IMR-90 (cell line): ENCODE results near the gene SLC23A1. TPM values are rescaled to one million over a fixed set of nuclear protein-coding genes. Genes with fewer than 3 reads are reported as not detected.

Experiments used
- ATAC-seq: fragments of 200-7000 bp; cut with Tn5 transposase; 2 replicates; pipeline ENCODE4 v1.9.1; 2020; ENCODE audit warnings: low read depth, mild to moderate bottlenecking, moderate library complexity
- BruUV-seq: library from RNA; stranded (reverse); fragments of 400-500 nt; replicated peaks from 2 replicates; lab custom pipeline; 2021; lab: Mats Ljungman, UMichigan
- CTCF ChIA-PET: fragments of 300-600 bp; formaldehyde crosslinking; extraction: SDS; loops from one replicate; lab custom pipeline; 2021; ENCODE audit warnings: antibody characterized with exemption; lab: Yijun Ruan, JAX
- POLR2A ChIA-PET: fragments of 300-600 bp; sonication (Branson Sonifier 250); formaldehyde crosslinking; loops from one replicate; lab custom pipeline; 2022; ENCODE audit warnings: antibody characterized with exemption; ENCODE audit not compliant: unreplicated experiment; lab: Charles Lee
- DNase-seq: peaks from one replicate; pipeline ENCODE4 v3.0.0; 2013
- H2AFZ ChIP-seq: replicated peaks from 2 replicates; pipeline ENCODE3; 2013; ENCODE audit warnings: low read length, mild to moderate bottlenecking; ENCODE audit not compliant: poor library complexity
- H2AK5ac ChIP-seq: 2 replicates; pipeline ENCODE4 v1.6.1; 2013; ENCODE audit warnings: low read depth, low read length, inconsistent platforms
- H2AK9ac ChIP-seq: replicated peaks from 2 replicates; pipeline ENCODE3; 2013; ENCODE audit warnings: mild to moderate bottlenecking, low read depth, low read length, moderate library complexity; ENCODE audit not compliant: poor library complexity
- H2BK120ac ChIP-seq: 2 replicates; pipeline ENCODE4 v1.6.1; 2013; ENCODE audit warnings: low read depth, low read length, inconsistent platforms
- H2BK15ac ChIP-seq: 3 replicates; pipeline ENCODE4 v1.6.1; 2013; ENCODE audit warnings: low read depth, low read length, inconsistent platforms
- H2BK20ac ChIP-seq: 2 replicates; pipeline ENCODE4 v1.6.1; 2013; ENCODE audit warnings: low read depth, mild to moderate bottlenecking, inconsistent platforms, low read length, moderate library complexity
- H2BK5ac ChIP-seq: 2 replicates; pipeline ENCODE4 v1.6.1; 2013; ENCODE audit warnings: mild to moderate bottlenecking, low read depth, low read length, inconsistent platforms; ENCODE audit not compliant: poor library complexity, severe bottlenecking
- H3K14ac ChIP-seq: replicated peaks from 2 replicates; pipeline ENCODE4 v1.6.1; 2013; ENCODE audit warnings: low read depth, low read length, inconsistent platforms
- H3K18ac ChIP-seq: 2 replicates; pipeline ENCODE4 v1.6.1; 2013; ENCODE audit warnings: low read depth, low read length, control low read depth
- H3K23ac ChIP-seq: 2 replicates; pipeline ENCODE4 v1.6.1; 2013; ENCODE audit warnings: low read depth, low read length, inconsistent platforms
- H3K27ac ChIP-seq: 2 replicates; pipeline ENCODE4 v1.5.1; 2013; ENCODE audit warnings: mild to moderate bottlenecking, control low read depth, low read length; ENCODE audit not compliant: insufficient read depth
- H3K27me3 ChIP-seq: 2 replicates; pipeline ENCODE4 v1.6.1; 2013; ENCODE audit warnings: low read length; ENCODE audit not compliant: control insufficient read depth, insufficient read depth
- H3K36me3 ChIP-seq: 2 replicates; pipeline ENCODE4 v1.6.1; 2013; ENCODE audit warnings: low read length, mixed read lengths; ENCODE audit not compliant: control insufficient read depth, insufficient read depth
- H3K4ac ChIP-seq: 2 replicates; pipeline ENCODE4 v1.6.1; 2013; ENCODE audit warnings: low read depth, low read length, inconsistent platforms
- H3K4me1 ChIP-seq: 2 replicates; pipeline ENCODE4 v1.6.1; 2013; ENCODE audit warnings: low read length, mixed read lengths; ENCODE audit not compliant: control insufficient read depth, insufficient read depth
- H3K4me2 ChIP-seq: 2 replicates; pipeline ENCODE4 v1.6.1; 2013; ENCODE audit warnings: low read depth, mild to moderate bottlenecking, control low read depth, low read length, moderate library complexity
- H3K4me3 ChIP-seq: 2 replicates; pipeline ENCODE4 v1.5.1; 2013; ENCODE audit warnings: low read depth, mild to moderate bottlenecking, control low read depth, low read length, moderate library complexity; ENCODE audit not compliant: insufficient read depth
- H3K56ac ChIP-seq: 2 replicates; pipeline ENCODE4 v1.6.1; 2013; ENCODE audit warnings: low read length, inconsistent platforms; ENCODE audit not compliant: insufficient read depth; ENCODE audit errors: extremely low read depth
- H3K79me1 ChIP-seq, 2 experiments: 2 replicates each; pipeline ENCODE4 v1.6.1; 2013; ENCODE audit warnings: low read length in 2 of 2, inconsistent platforms in 1 of 2, low read depth in 1 of 2
- H3K9ac ChIP-seq: 2 replicates; pipeline ENCODE4 v1.6.1; 2013; ENCODE audit warnings: low read depth, low read length, control low read depth
- H3K9me1 ChIP-seq: 2 replicates; pipeline ENCODE4 v1.6.1; 2013; ENCODE audit warnings: low read length, inconsistent platforms; ENCODE audit not compliant: insufficient read depth
- H3K9me3 ChIP-seq: 2 replicates; pipeline ENCODE4 v1.6.1; 2013; ENCODE audit warnings: low read length; ENCODE audit not compliant: control insufficient read depth, insufficient read depth
- H4K20me1 ChIP-seq: 2 replicates; pipeline ENCODE4 v1.6.1; 2013; ENCODE audit warnings: low read length, inconsistent platforms; ENCODE audit not compliant: insufficient read depth
- H4K5ac ChIP-seq: 2 replicates; pipeline ENCODE4 v1.6.1; 2013; ENCODE audit warnings: mild to moderate bottlenecking, low read depth, low read length, control low read depth
- H4K8ac ChIP-seq, 2 experiments: 2 replicates each; pipeline ENCODE4 v1.6.1; 2013; ENCODE audit warnings: low read depth in 2 of 2, low read length in 2 of 2, control low read depth in 1 of 2, inconsistent platforms in 1 of 2
- H4K91ac ChIP-seq: 2 replicates; pipeline ENCODE4 v1.6.1; 2013; ENCODE audit warnings: low read depth, low read length, inconsistent platforms; ENCODE audit not compliant: insufficient read depth
- CHD1 ChIP-seq: IDR thresholded peaks from 2 replicates; pipeline ENCODE4 v1.6.1; 2012; ENCODE audit warnings: low read depth, low read length, improper control_type of control experiment
- MAFK ChIP-seq: IDR thresholded peaks from 2 replicates; pipeline ENCODE4 v1.6.1; 2012; ENCODE audit warnings: low read depth, low read length, improper control_type of control experiment
- MAZ ChIP-seq: IDR thresholded peaks from 2 replicates; pipeline ENCODE4 v1.6.1; 2012; ENCODE audit warnings: low read depth, mild to moderate bottlenecking, low read length, improper control_type of control experiment, moderate library complexity, borderline replicate concordance
- NFE2L2 ChIP-seq: fragments of 150-350 bp; IDR thresholded peaks from 2 replicates; pipeline ENCODE4 v1.6.1; 2016; ENCODE audit warnings: low read depth, mild to moderate bottlenecking, low read length
- RAD21 ChIP-seq: IDR thresholded peaks from 2 replicates; pipeline ENCODE4 v1.6.1; 2012; ENCODE audit warnings: low read length, improper control_type of control experiment
- RCOR1 ChIP-seq: IDR thresholded peaks from 2 replicates; pipeline ENCODE4 v1.6.1; 2012; ENCODE audit warnings: mild to moderate bottlenecking, low read length, improper control_type of control experiment; ENCODE audit not compliant: insufficient replicate concordance
- SMC3 ChIP-seq: fragments of 150-350 bp; IDR thresholded peaks from 2 replicates; pipeline ENCODE4 v1.6.1; 2016; ENCODE audit warnings: low read depth, mild to moderate bottlenecking, antibody characterized with exemption, low read length, moderate library complexity
- WGBS, 2 experiments: methylation state at CpG; one replicate each; pipeline versions ENCODE4 v1.1.5 to v1.1.7; 2013; ENCODE audit warnings: missing lambda C conversion rate in 2 of 2; ENCODE audit not compliant: insufficient read length in 1 of 2; ENCODE audit errors: extremely low coverage in 2 of 2; 5-methylcytosine and 5-hydroxymethylcytosine counted together
- dilution Hi-C: fragments of 300-500 bp; cut with HindIII; formaldehyde crosslinking; loops from one replicate; pipeline ENCODE4 v1.14.3; 2018; ENCODE audit warnings: low sequenced_read_pairs; ENCODE audit not compliant: unreplicated experiment
- in situ Hi-C: fragments of 300-500 bp; cut with MboI; formaldehyde crosslinking; loops from 3 replicates; pipeline ENCODE4 v1.14.3; 2019; ENCODE audit warnings: low sequenced_read_pairs, inconsistent platforms, mixed read lengths
- intact Hi-C: fragments of 100-400 bp; cut with micrococcal nuclease; formaldehyde crosslinking; loops from 2 replicates; pipeline ENCODE4 v1.10.0; 2022
- polyA plus RNA-seq, 3 experiments: library from polyadenylated mRNA; depleted of rRNA; stranded (reverse); fragments of >200 nt; gene quantifications; 2 replicates each; pipeline ENCODE4 v1.2.3, GENCODE V29; 2012; ENCODE audit warnings: low replicate concordance in 1 of 3
- total RNA-seq: library from RNA; depleted of rRNA; stranded (reverse); fragments of >200 nt; gene quantifications from 2 replicates; pipeline ENCODE4 v1.2.3, GENCODE V29; 2012
- TF ChIP-seq, protein P1 (sequence below): conservative IDR thresholded peaks from 2 replicates; pipeline ENCODE4 v1.5.1; 2012; ENCODE audit warnings: mild to moderate bottlenecking, low read depth, low read length, improper control_type of control experiment

The SLC23A1 gene
- total and polyA plus RNA-seq, 2 of the 4 experiments (the other 2 are of a cell fraction): not detected

DNA sequence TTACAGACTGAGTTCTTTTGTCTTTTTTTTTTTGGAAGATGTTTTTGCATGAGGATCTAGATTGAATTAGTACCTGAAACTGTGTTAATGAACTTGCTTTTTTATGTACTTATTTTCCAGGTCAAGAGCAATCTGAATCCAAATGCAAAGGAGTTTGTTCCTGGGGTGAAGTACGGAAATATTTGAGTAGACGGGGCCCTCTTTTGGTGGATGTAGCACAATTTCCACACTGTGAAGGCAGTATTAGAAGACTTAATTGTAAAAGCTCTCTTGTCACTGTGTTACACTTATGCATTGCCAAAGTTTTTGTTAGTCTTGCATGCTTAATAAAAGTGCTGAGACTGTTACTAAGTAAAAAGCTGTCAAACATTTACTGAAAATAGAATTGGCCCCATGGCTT, 14.5 kb downstream of the SLC23A1 start:
- TF ChIP-seq MAZ: no peak
- no peak for TF ChIP-seq RCOR1
- TF ChIP-seq RAD21: peak; percentile 27; the same call in 1 of the 2 replicates
- TF ChIP-seq MAFK: no peak
- TF ChIP-seq NFE2L2: no peak
- TF ChIP-seq, protein P1, sequence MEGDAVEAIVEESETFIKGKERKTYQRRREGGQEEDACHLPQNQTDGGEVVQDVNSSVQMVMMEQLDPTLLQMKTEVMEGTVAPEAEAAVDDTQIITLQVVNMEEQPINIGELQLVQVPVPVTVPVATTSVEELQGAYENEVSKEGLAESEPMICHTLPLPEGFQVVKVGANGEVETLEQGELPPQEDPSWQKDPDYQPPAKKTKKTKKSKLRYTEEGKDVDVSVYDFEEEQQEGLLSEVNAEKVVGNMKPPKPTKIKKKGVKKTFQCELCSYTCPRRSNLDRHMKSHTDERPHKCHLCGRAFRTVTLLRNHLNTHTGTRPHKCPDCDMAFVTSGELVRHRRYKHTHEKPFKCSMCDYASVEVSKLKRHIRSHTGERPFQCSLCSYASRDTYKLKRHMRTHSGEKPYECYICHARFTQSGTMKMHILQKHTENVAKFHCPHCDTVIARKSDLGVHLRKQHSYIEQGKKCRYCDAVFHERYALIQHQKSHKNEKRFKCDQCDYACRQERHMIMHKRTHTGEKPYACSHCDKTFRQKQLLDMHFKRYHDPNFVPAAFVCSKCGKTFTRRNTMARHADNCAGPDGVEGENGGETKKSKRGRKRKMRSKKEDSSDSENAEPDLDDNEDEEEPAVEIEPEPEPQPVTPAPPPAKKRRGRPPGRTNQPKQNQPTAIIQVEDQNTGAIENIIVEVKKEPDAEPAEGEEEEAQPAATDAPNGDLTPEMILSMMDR: 0 out of 2 replicates have a peak, but pooled peaks have one; percentile 19
- TF ChIP-seq SMC3: no peak
- TF ChIP-seq CHD1: no peak
- H4K5ac ChIP-seq: no peak overlapping the region
- H3K4me2 ChIP-seq: peak overlapping the region; percentile 44
- no peak overlapping the region for H3K4me3 ChIP-seq
- H3K9me1 ChIP-seq: peaks cover 13% of the 10 kb centered on the region
- H3K79me1 ChIP-seq: peaks cover 18 to 50% of the 10 kb centered on the region in 2 experiments
- no CpG with 5 or more reads among the region's 2 CpGs for WGBS, 2 experiments
- CTCF ChIA-PET: interaction anchor here (0.6 kb wide), 1 partner anchor 793 kb away, joined by 5 read pairs; the partner anchor contains the start of gene HSPA9
- H3K36me3 ChIP-seq: peaks cover 44% of the 10 kb centered on the region
- in situ Hi-C loops (no loop called here), dilution Hi-C loops (no loop called here), intact Hi-C loops (no loop called here)
- ATAC-seq (peak; percentile 7; the same call in 1 of the 2 replicates), DNase-seq (peak; percentile 29)
- no peak overlapping the region for H2BK120ac ChIP-seq
- H2AK9ac ChIP-seq: no peak overlapping the region
- no peak overlapping the region for H3K56ac ChIP-seq
- peaks cover 24% of the 10 kb centered on the region; the same call in 1 of the 2 replicates for H4K20me1 ChIP-seq
- peak overlapping the region; percentile 40; the same call in 1 of the 2 replicates for H3K27ac ChIP-seq
- H2BK15ac ChIP-seq: no peak overlapping the region
- no peaks in the 10 kb centered on the region for H3K9me3 ChIP-seq
- POLR2A ChIA-PET: no interaction called here
- H4K8ac ChIP-seq: no peak overlapping the region
- no peaks in the 10 kb centered on the region for H3K27me3 ChIP-seq
- no peak overlapping the region for H4K91ac ChIP-seq
- H3K9ac ChIP-seq: no peak overlapping the region
- peaks cover 11% of the 10 kb centered on the region for H3K4me1 ChIP-seq
- H2BK20ac ChIP-seq: no peak overlapping the region
- 0 out of 2 replicates have a peak overlapping the region, but pooled peaks have one; percentile 21 for H3K23ac ChIP-seq
- no peak overlapping the region for H3K4ac ChIP-seq
- no TSS peak for BruUV-seq
- no peak overlapping the region; the same call in 1 of the 2 replicates for H3K18ac ChIP-seq
- no peak overlapping the region for H3K14ac ChIP-seq
- H2AFZ ChIP-seq: no peak overlapping the region
- H2BK5ac ChIP-seq: peak overlapping the region; percentile 11
- no peak overlapping the region for H2AK5ac ChIP-seq
